Adipocyte (in vitro differentiated cells): ENCODE measurements around the gene CYP46A1.
"Not testable (repeated sequence)": the region's sequence is repeated elsewhere in the genome, so short reads cannot be mapped to it uniquely, and the experiment has no call there.

Experiments used
- DNase-seq: peaks from one replicate; pipeline ENCODE4 v3.0.0-alpha.2; 2015; ENCODE audit warnings: low read depth
- H3K27me3 ChIP-seq: replicated peaks from 2 replicates; pipeline ENCODE4 v1.7.0; 2013; ENCODE audit warnings: mild to moderate bottlenecking, low read length, moderate library complexity; ENCODE audit not compliant: control insufficient read depth, insufficient read depth
- H3K36me3 ChIP-seq: 2 replicates; pipeline ENCODE4 v1.7.0; 2013; ENCODE audit warnings: low read length, mild to moderate bottlenecking, moderate library complexity; ENCODE audit not compliant: control insufficient read depth, insufficient read depth, severe bottlenecking
- H3K4me1 ChIP-seq: 2 replicates; pipeline ENCODE4 v1.7.0; 2013; ENCODE audit warnings: mild to moderate bottlenecking, low read length, moderate library complexity; ENCODE audit not compliant: control insufficient read depth, insufficient read depth
- H3K4me3 ChIP-seq: 2 replicates; pipeline ENCODE4 v1.7.0; 2013; ENCODE audit warnings: mild to moderate bottlenecking, low read length, moderate library complexity
- H3K9ac ChIP-seq: 2 replicates; pipeline ENCODE4 v1.7.0; 2013; ENCODE audit warnings: mild to moderate bottlenecking, low read length, moderate library complexity
- H3K9me3 ChIP-seq: 2 replicates; pipeline ENCODE4 v1.7.0; 2013; ENCODE audit warnings: mild to moderate bottlenecking, low read length, moderate library complexity; ENCODE audit not compliant: control insufficient read depth

Gene CYP46A1

DNA sequence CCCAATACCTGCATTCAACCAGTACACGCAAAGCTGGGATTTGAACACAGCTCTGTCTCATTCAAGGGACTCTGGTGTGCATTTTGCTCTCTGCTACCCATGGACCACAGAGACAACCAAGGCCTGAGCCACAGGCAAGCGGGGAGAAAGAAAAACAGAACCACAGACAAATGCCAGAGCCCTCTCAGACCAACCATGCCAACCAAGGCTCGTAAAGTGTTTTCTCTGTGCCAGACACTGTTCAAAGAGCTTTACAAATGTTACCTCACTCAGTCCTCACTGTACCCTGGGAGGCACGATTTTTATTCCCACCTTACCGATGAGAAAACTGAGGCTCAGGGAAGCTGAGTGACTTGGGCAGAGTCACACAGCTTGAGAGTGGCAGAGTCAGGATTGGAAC lies 76.7 kb downstream of the CYP46A1 start:
- Histone ChIP-seq H3K4me1 (peaks cover 32% of the 10 kb centered on the region), H3K36me3 (no peaks in the 10 kb centered on the region), H3K4me3 (no peak overlapping the region), H3K27me3 (peaks cover 4% of the 10 kb centered on the region), H3K9me3 (no peaks in the 10 kb centered on the region), H3K9ac (no peak overlapping the region)
- DNase-seq: no peak

DNA sequence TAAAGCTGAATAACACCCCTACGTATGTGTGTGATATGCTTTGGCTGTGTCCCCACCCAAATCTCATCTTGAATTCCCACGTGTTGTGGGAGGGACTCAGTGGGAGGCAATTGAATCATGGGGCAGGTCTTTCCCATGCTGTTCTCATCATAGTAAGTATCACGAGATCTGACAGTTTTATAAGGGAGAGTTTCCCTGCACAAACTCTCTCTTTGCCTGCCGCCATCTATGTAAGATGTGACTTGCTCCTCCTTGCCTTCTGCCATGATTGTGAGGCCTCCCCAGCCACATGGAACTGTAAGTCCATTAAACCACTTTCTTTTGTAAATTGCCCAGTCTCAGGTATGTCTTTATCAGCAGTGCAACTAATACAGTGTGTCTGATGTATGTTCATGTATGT lies 78.8 kb downstream of the CYP46A1 start:
- peaks cover 19% of the 10 kb centered on the region for H3K4me1 ChIP-seq
- H3K4me3 ChIP-seq, H3K27me3 ChIP-seq, DNase-seq, H3K36me3 ChIP-seq, H3K9me3 ChIP-seq, H3K9ac ChIP-seq: not testable (repeated sequence)

DNA sequence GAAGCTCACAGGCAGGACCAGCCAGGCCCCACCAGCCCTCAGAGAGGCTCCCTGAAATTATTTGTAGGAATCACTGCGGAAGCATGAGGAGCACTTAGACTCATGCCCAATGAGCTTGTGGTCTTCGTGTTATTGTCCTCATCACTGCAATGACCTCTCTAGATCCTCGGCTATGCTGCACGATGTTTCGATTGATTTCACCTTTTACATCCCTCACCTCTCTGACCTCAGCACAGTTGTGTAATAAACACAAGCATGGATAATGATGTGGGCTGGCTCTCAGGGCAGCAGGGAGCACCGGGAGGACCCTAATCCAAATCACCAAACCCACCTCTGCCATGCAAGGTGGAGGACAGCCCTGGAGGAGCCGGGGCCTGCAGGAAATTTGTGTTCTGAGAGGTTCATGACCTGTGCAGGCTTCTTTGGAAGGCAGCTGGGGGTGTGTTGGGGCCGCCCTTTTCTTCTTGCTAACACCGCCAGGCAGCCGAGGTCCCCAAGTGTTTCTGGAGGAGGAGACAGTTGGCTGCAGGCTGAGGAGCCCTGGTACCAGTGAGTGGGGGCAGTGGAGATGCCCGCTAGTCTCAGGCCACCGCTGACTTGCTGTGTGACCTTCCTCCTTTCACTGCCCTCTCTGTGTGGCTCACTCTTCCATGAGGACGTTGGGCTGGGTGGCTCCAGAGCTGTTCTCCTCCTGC lies 79.6 kb downstream of the CYP46A1 start:
- Histone ChIP-seq H3K4me1 (peaks cover 17% of the 10 kb centered on the region), H3K9ac (no peak overlapping the region), H3K4me3 (no peak overlapping the region), H3K9me3 (no peaks in the 10 kb centered on the region), H3K36me3 (no peaks in the 10 kb centered on the region), H3K27me3 (peaks cover 4% of the 10 kb centered on the region)
- DNase-seq: no peak

DNA sequence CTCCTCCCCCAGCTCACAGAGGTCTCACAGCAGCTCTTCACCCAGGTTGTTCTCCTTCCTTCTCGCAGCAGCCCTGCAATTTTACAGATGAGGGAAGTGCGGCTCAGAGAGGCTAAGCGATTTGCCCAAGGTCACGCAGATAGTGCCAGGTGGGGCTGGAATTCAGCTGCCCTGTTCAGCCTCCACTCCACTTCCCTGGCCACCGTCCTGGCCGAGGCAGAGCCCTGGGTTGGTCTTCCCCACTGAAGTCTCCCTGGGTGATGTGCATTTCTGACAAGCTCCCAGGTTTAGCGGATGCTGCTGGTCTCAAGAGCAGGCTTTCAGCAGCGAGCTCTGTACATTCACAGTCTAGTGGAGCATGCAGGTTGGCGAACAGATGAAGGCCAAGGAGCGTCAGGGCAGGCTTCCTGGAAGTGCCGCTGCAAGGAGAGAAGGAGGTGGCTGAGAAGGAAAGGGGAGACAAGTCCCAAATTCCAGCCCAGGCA lies 80.2 kb downstream of the CYP46A1 start:
- no peak for DNase-seq
- no peaks in the 10 kb centered on the region for H3K9me3 ChIP-seq
- H3K27me3 ChIP-seq: peaks cover 4% of the 10 kb centered on the region
- H3K36me3 ChIP-seq: no peaks in the 10 kb centered on the region
- no peak overlapping the region for H3K9ac ChIP-seq
- peaks cover 14% of the 10 kb centered on the region for H3K4me1 ChIP-seq
- H3K4me3 ChIP-seq: no peak overlapping the region

DNA sequence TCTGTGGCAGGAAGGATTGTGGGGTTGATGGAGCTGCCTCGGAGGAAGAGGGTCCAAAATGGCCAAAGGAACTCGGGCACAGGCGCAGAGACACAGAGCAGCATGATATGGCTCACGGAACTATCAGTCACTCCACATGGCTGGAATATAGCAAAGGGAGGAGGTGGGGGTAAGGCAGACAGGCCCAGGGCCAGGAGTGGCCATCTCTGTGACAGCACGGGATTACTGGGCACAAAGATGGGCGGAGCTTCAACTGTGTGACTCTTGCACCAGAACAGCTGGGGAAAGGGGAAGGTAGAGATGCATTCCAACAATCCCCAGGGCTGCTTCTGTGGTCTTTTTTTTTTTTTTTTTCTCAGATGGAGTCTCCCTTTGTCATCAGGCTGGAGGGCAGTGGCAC lies 84.3 kb downstream of the CYP46A1 start:
- no peaks in the 10 kb centered on the region for H3K9me3 ChIP-seq
- H3K9ac ChIP-seq: no peak overlapping the region
- peaks cover 4% of the 10 kb centered on the region for H3K27me3 ChIP-seq
- no peaks in the 10 kb centered on the region for H3K36me3 ChIP-seq
- peaks cover 19% of the 10 kb centered on the region for H3K4me1 ChIP-seq
- no peak for DNase-seq
- no peak overlapping the region for H3K4me3 ChIP-seq

DNA sequence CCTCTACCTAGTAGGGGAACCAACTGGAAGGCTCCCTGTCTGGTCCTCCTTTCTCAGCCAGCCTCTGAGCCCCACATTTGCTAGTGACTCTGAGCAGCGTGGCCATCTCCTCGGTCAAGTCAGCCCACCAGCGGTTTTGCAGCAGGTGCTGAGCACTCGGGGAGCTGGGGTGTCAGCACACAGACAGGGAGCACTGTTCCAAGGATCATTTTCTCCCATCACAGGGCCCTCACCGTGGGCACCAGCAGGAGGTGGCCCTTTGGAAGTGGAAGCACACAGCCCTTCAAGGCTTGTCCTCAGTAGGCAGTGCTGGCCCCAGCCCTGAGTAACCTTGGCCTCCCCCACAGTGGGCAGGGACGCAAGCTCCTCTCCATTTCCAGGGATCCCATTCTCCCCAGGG lies 85.0 kb downstream of the CYP46A1 start:
- Histone ChIP-seq H3K27me3 (peaks cover 4% of the 10 kb centered on the region), H3K4me3 (no peak overlapping the region), H3K9me3 (no peaks in the 10 kb centered on the region), H3K4me1 (peaks cover 19% of the 10 kb centered on the region), H3K36me3 (no peaks in the 10 kb centered on the region), H3K9ac (no peak overlapping the region)
- no peak for DNase-seq

DNA sequence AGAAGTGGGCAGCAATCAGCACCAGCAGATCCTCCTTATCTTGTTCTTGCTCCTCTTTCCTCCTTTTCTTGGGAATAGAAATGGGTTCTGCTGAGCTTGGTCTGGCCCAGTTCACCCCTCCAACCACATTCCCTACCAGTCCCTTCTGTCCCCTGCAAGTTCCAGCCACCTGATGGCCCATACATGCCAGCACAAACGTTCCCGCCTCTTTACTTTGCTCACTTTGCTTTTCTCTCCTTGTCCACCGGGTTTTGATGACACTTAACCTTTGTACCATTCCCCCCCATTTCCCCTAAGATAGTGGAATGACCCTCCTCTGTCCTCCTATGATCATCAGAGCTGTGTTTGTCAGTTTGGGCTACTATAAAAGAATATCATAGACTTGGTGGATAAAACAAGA lies 85.7 kb downstream of the CYP46A1 start:
- H3K9ac ChIP-seq: no peak overlapping the region
- no peaks in the 10 kb centered on the region for H3K36me3 ChIP-seq
- no peak for DNase-seq
- H3K4me1 ChIP-seq: peaks cover 19% of the 10 kb centered on the region
- no peaks in the 10 kb centered on the region for H3K9me3 ChIP-seq
- H3K27me3 ChIP-seq: no peaks in the 10 kb centered on the region
- H3K4me3 ChIP-seq: no peak overlapping the region

DNA sequence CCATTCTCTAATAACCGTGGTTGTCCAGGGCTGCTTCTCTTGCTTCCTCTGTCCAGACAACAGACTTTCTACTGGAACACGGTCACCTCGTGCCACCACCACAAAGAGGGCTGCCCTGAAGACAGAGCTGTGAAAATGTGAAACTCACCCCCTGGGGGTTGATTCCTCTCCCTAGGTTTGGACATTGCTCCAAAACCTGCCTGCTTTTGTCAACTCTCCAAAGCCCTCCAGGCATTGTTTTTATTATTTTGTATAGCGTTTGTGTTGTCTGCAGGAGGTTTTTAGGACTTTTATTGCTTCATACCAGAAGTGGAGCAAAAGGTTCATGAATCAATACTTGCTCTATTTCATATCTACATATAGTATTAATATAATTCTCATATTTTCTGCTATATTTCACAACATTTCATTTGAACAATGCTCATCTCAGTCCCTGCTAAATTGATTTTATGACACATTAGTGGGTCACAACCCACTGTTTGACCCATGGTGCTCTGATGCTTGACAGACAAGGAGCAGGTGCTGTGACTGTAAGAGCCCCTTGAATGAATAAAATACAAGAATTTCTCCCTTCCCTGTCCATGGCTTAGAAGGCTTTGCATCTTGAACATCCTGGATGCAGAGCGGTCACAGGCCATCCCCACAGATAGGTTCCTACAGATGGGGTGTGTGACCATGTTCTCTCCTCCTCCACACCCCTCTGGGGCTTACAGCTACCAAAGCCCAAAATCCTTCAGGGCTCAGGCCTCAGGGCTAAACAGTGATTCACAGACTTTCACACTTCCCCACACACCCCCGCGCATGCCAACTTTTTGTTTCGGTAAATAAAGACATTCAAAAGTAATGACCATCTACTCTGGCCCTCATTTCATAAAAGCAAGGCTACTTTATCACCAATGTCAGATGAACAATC lies 88.5 kb downstream of the CYP46A1 start:
- no peak for DNase-seq
- peaks cover 11% of the 10 kb centered on the region for H3K4me1 ChIP-seq

DNA sequence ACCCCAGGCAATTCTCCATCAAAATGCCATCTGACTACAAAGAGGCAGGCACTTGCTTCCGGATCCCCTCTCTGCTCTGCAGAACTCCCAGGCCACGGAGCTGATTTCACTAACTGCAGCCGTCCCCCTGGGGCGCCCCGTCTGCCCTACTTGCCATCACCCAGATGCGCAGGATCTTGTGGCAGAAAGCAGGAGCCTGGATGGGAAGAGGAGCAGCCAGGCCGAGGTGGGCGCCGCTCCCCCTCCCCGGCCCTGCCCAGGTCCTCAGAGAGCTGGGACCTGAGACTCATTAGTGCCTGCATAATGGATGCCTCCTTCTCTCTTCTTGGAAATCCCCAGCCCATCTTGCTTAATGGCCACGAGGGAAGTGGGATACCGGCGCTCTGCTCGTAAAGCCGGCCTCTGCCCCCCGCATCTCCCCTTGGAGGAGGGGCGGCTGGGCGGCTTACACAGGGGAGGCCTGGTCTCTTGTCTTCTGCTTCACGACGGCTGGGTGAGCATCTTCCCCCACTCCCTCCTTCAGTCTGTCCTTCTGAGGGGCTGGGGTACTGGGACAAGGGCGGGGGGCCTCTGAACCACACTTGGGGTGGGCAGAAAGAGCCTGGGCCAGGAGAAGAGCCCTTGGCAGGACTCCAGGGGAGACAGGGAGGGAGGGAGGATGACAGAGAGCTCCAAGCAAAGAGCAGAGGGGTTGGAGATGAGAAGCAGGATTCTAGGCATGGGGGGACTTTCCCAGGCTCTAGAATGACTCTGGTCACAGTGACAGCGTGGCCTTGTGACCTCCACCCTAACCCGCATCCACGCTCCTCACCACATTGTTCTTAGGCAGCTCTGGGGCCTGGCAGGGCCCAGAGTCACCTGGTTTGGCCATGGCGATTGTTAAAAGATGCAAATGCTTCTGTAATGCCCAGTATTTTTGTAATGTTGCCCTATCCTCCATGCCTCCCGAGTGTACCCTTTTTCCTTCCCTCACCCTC lies 89.7 kb downstream of the CYP46A1 start:
- DNase-seq: no peak
- Histone ChIP-seq H3K4me1 (peaks cover 5% of the 10 kb centered on the region), H3K27me3 (no peaks in the 10 kb centered on the region)

More for the DNA sequence above, 88.5 kb downstream of the CYP46A1 start:
- no peak overlapping the region for H3K4me3 ChIP-seq
- no peaks in the 10 kb centered on the region for H3K36me3 ChIP-seq
- H3K9me3 ChIP-seq: no peaks in the 10 kb centered on the region
- H3K27me3 ChIP-seq: no peaks in the 10 kb centered on the region
- no peak overlapping the region for H3K9ac ChIP-seq

DNA sequence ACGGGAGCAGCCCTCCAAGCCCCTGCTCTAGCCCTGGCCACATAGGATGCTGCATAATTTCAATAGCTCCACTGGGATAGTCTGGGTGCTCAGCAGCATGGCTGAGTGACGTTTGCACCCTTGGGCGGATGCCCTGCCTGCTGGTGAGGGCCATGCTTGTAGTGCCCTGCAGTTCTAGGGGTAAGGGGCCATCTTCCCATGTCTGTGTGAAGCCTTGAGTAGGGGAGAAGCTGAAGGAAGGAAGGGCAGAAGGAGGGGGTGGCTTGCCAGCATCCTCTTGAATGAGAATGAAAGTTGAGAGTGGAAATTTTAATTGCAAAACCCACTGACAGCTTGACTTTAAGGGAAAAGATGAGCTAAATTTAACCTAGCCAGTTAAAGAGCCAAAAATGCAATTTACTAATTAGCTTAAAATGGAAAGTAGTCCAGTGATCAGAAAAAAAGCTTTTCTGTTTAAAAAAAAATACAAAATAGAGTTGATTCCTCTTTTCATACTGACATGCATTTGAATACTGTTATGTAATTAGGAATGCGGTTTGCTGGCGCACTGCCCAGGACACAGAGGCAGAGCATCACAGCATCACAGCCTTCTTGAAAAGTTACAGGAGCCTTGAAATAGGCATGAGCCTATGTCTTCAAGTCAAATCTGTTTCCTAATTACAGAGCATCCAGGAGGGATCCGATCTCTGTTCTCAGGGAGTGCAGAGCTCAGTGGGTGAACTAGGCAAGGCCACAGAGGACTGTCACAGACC lies 90.6 kb downstream of the CYP46A1 start:
- no peak overlapping the region for H3K4me3 ChIP-seq
- H3K4me1 ChIP-seq: peaks cover 5% of the 10 kb centered on the region
- no peak for DNase-seq
- H3K27me3 ChIP-seq: no peaks in the 10 kb centered on the region
- H3K9ac ChIP-seq: no peak overlapping the region
- H3K36me3 ChIP-seq: no peaks in the 10 kb centered on the region
- H3K9me3 ChIP-seq: peaks cover 16% of the 10 kb centered on the region

More for the DNA sequence above, 89.7 kb downstream of the CYP46A1 start:
- Histone ChIP-seq H3K4me3 (no peak overlapping the region), H3K9ac (no peak overlapping the region), H3K36me3 (no peaks in the 10 kb centered on the region), H3K9me3 (peaks cover 7% of the 10 kb centered on the region)
